GM18951 (cell line): ENCODE measurements around the gene CD74.

ENCODE experiments used
- POLR2A ChIP-seq: IDR thresholded peaks from 4 replicates; pipeline ENCODE4 v1.6.1; 2011; ENCODE audit warnings: mild to moderate bottlenecking; ENCODE audit not compliant: insufficient read length, insufficient read depth; ENCODE audit errors: extremely low read depth
- in situ Hi-C: fragments of 300-500 bp; cut with MboI; formaldehyde crosslinking; loops from one replicate; pipeline ENCODE4 v1.12.0; 2022; ENCODE audit warnings: low sequenced_read_pairs, mixed read lengths, inconsistent platforms; ENCODE audit not compliant: unreplicated experiment

Gene CD74

GRCh38 chr5:150410524-150411244, 2.0 kb downstream of the CD74 start:
- in situ Hi-C loops, result no loop called here
- peak; percentile 55 for TF ChIP-seq POLR2A

DNA sequence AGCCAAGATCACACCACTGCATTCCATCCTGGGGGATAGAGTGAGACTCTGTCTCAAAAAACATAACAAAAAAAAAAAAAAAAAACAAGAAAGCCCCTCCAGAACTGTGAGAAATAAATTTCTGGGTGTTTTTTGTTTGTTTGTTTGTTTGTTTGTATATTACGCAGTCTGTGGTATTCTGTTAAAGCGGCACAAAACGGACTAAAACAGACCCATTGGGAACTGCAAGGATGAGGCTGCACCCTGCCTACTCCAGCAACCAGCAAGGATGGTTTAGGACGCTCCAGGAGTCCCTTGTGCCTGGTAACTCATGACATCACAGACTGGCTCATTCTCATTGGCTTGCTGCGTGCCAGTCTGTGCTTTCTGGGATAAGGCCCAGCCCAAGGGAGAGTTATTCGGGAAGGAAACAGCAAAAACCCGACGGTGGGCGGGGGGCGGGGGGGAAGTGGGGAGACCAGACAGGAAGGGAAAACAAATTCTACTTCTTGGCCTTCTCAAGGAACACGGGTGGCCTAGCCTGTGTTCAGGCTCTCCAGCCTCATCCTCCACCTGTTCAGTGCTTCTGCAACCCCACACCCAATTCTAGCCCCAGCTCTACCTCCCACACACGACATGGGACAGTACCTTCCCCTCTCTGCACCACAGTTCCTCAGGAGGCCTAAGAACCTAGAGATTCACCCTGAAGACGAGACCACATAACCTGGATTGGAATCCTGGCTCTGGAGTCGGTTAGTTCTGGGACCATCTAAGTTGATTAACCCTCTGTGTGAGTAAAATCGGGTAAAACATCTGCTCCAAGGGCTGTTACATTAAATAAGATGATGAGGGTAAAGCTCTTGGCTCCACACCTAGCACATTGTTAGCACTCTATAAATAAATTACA, 2.8 kb downstream of the CD74 start:
- in situ Hi-C loops, result no loop called here
- peak; percentile 57 for TF ChIP-seq POLR2A

- peak; percentile 41 for TF ChIP-seq POLR2A
- in situ Hi-C loops, result no loop called here
Measured at GRCh38 chr5:150408231-150408943, 4.3 kb downstream of the CD74 start.

DNA sequence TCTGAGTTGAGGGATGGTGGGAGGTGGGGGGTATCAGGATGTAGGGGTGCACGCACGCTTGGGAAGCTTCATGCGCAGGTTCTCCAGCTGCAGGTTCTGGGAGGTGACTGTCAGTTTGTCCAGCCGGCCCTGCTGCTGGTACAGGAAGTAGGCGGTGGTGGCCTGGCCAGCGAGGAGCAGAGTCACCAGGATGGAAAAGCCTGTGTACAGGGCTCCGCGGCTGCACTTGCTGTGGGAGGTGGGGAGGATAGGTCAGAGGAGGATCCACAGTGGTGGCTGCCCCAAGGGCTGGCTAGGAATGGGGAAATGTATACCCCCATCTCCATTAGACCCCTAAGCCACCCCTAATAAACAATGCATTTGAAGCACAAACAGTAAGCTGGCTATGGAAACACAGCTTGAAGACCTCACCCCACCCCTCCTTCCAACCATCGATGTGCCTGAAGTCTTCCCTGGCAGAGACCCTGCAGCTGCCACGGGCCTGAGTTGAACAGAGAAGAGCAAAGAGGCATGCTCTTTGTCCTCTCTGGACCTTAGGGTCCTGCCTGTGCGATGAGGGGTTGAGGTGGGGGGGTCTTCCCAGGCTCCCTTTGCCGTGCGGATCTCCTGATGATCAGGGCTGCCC, 5.5 kb downstream of the CD74 start:
- peak; percentile 66 for TF ChIP-seq POLR2A
- in situ Hi-C loops, result no loop called here

DNA sequence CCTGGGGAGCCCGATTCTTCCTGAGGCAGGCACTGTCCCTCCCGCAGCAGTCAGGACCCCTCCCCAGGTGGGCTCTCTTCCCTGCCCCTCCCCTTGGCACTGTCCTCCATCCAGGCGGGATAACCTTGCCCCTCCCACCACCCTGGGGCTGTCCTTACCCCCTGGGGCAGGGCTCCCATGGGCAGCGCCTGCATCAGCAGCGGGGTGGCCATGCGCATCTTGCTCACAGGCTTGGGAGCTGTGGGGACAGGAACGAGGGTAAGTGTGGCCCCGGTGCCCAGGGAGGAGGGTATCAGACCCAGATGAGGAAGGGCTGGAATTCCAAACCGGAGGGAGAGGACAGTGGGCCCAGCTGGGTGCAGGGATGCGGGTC, 6.0 kb downstream of the CD74 start:
- no peak for TF ChIP-seq POLR2A
- in situ Hi-C loops, result no loop called here

DNA sequence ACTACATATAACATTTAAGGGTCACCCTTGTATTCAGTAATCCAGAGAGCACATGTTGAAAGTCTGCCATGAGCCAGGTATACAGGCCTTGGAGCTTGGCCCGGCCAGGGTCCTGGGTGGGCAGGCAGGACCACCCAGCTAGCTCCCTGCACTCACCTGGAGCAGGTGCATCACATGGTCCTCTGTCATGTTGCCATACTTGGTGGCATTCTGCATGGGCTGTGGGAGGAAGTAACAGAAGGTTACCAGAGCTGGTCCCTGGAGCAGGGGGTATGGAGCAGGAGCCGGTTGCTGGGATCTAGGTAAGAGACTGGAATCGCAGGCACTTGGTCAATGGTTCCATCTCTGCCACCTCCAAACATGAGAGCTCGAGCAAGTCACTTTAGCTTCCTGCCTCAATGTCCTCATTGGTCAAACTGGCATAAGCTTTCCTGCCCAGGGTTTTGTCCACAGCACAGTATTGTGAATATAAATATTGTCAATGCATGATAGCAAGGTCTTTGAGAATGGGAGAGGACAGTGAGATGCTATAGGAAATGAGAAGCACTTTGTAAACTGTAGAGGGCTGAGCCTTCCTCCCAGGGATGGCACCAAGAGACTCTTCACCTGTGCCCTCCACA, 6.5 kb downstream of the CD74 start:
- in situ Hi-C loops, result no loop called here
- TF ChIP-seq POLR2A, result no peak

DNA sequence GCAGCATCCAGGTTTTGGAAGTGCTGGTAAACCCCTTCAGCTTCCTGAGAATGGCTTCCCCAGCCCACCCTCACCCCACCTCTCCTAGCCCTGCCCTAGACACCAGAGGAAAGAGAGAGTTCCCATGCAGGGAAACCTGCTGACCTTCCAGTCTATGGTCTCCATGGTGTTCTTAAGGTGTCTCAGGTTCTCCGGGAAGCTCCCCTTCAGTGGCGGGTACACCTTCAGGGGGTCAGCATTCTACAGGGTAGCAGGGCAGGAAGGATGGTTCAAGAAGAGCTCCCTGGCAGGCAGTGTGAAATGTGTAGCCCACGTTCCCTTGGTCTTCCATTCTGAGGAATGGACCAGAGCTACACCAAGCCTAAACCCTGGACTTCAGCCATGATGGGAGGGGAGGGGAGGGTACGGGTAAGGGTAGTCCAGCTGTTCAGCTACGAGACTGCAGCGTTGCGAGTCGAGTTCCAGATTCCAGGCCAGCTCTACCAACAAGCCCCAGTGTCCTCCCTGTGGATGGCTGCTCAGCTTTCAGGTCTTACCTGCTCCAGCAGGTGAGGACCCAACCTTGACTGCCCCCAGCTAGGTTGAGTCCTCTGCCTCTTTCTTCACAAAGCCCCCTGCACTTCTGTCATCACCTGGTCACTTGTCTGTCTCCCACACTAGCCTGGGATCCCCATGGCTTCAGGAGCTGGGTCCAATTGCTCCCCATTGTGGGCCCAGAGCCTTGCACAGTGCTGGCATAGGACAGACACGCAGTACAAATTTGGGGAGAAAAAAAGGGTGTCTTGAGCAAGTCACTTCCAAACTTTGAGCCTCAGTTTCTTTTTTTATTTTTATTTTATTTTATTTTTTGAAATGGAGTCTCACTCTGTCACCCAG, 7.5 kb downstream of the CD74 start:
- in situ Hi-C loops, result no loop called here
- peak; percentile 54 for TF ChIP-seq POLR2A

DNA sequence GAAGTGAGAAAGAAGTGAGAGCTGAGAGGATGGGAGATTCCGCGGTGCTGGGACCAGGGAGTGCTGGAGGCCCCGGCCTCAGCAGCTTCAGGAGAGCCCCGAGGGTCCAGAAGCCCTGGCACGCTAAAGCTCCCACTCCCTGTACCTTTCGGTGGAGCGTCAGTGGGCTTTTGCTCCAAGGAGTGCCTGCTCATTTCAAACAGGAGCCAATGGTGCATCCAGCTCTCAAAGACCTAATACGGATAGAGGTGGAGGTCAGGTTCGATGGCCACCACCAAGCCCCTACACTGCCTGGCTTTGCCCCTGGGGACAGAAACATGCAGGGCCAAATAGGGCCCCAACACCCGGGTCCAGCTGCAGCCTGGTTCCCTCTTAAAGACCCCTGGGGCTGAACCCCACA, 8.2 kb downstream of the CD74 start:
- in situ Hi-C loops, result no loop called here
- peak; percentile 49 for TF ChIP-seq POLR2A

DNA sequence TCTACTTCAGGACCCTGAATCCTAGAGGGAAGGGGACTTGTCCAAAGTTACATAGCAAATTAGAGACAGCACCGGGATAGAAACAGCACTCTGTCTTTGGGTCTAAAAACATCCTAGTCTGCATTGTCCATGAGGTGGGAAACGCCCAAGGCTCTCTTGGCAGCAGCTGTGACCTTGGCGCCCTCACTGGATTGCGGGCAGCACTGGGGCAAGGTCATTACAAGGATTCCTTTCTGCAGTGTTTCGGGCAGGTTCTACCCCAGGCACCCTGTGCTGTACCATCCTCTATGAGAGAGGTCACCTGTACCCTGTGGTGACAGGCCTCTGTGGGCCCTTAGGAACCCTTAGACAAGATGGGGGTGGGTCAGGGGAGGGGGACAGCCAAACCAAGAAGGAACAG, 8.6 kb downstream of the CD74 start:
- in situ Hi-C loops, result no loop called here

GRCh38 chr5:150402901-150403342, 9.8 kb downstream of the CD74 start:
- TF ChIP-seq POLR2A, result peak; percentile 46
- in situ Hi-C loops, result no loop called here

More for the DNA sequence above, 8.6 kb downstream of the CD74 start:
- TF ChIP-seq POLR2A, result no peak

DNA sequence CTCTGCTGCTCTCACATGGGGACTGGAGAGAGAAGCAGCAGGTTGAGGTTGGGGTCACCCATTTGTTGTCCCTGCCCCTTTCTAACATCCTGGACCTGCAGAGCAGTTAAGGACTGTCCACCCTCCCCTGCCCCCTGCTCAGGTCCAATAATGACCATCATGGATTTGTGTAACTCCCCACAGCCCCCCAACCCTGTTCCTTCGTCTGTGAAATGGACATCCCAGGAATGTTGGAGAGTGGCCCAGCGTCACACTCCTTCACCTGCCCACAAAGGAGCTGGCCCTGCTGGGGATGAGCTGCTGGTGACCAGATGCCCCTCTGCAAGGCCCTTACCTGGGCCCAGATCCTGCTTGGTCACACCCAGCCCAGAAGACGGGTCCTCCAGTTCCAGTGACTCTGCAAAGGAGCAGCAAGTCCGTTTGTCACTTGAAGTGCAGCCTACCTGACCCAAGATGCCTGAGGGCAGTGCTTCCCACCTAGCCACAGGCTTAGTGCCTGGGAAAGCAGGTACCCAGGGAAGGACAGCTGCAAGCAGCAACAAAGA, 10.4 kb downstream of the CD74 start:
- TF ChIP-seq POLR2A, result no peak
- in situ Hi-C loops, result no loop called here
